Measurements from ENCODE around the gene DNM3.
A peak's percentile ranks its signal among the peaks of the same experiment; 100 is the strongest.
"Not testable (repeated sequence)": the region's sequence is repeated elsewhere in the genome, so short reads cannot be mapped to it uniquely, and the experiment has no call there.

Gene DNM3

GRCh38 chr1:172069534-172069933 is 228.2 kb downstream of the DNM3 start:
- no peak overlapping the region for H3K4me3 ChIP-seq (ENCODE audit: low read length)
- TF ChIP-seq CTCF (IDR thresholded peaks at IDR 0.05; ENCODE audit: insufficient read depth, low read depth, low read length, missing control alignments): no peak
- DNase-seq (ENCODE audit: low read depth): no peak

DNA sequence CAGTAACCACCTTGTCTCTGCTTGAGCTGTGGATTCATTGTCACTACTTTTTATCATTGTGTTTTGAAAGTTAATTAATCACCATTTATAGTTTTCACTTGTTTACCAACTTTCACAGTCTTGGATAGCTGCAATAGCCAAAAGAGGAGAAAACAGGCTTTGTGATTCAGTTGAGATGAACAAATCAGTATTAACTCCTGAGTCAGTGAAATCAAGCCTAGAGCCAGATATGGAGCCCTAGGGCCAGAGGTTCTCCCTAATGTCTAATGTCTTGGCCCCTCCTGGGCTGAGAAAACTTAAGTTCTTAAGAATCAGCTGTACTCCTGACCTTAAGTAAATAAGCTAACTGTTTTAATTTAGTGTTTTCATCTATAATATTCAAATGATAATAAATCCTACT is 228.8 kb downstream of the DNM3 start:
- peak; percentile 4 for DNase-seq (ENCODE audit: low read depth)
- no peak overlapping the region for H3K4me3 ChIP-seq (ENCODE audit: low read length)
- TF ChIP-seq CTCF (IDR thresholded peaks at IDR 0.05; ENCODE audit: insufficient read depth, low read depth, low read length, missing control alignments): no peak

DNA sequence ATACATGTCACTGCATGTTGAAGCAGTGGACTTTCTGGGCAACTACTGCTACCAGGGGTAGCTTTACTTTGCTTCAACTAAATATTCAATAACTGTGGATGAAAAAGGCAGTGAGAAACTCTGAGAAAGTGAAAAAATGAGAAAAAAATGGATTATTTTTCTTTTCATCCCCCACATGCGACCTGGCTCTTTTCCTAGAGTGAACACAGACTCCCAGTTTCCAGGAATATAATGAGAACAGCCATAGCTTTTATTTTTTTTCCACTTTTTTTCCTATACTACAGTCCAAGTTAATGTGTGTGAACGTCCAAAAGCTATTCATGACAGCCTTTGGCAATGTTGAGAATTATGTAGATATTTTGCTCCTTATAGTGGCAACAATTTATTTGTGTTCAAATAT is 230.4 kb downstream of the DNM3 start:
- H3K4me3 ChIP-seq (ENCODE audit: low read length): no peak overlapping the region
- no peak for DNase-seq (ENCODE audit: low read depth)
- no peak for TF ChIP-seq CTCF (IDR thresholded peaks at IDR 0.05; ENCODE audit: insufficient read depth, low read depth, low read length, missing control alignments)

DNA sequence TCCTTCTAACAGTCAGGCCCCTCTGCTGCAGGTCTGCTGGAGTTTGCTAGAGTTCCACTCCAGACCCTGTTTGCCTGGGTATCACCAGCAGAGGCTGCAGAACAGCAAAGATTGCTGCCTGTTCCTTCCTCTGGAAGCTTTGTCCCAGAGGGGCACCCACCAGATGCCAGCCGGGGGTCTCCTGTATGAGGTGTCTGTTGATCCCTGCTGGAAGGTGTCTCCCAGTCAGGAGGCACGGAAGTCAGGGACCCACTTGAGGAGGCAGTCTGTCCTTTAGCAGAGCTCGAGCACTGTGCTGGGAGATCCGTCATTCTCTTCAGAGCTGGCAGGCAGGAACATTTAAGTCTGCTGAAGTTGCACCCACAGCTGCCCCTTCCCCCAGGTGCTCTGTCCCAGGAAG is 238.6 kb downstream of the DNM3 start:
- DNase-seq (ENCODE audit: low read depth); H3K4me3 ChIP-seq (ENCODE audit: low read length): not testable (repeated sequence)

GRCh38 chr1:172083191-172083590 is 241.9 kb downstream of the DNM3 start:
- TF ChIP-seq CTCF (IDR thresholded peaks at IDR 0.05; ENCODE audit: insufficient read depth, low read depth, low read length, missing control alignments): no peak
- no peak for DNase-seq (ENCODE audit: low read depth)
- H3K4me3 ChIP-seq (ENCODE audit: low read length): no peak overlapping the region

GRCh38 chr1:172084876-172085275 is 243.6 kb downstream of the DNM3 start:
- no peak for TF ChIP-seq CTCF (IDR thresholded peaks at IDR 0.05; ENCODE audit: insufficient read depth, low read depth, low read length, missing control alignments)
- no peak overlapping the region for H3K4me3 ChIP-seq (ENCODE audit: low read length)
- DNase-seq (ENCODE audit: low read depth): no peak

- no peak for TF ChIP-seq CTCF (IDR thresholded peaks at IDR 0.05; ENCODE audit: insufficient read depth, low read depth, low read length, missing control alignments)
- no peak for DNase-seq (ENCODE audit: low read depth)
These were observed 244.0 kb downstream of the DNM3 start for GRCh38 chr1:172085317-172085716.

DNA sequence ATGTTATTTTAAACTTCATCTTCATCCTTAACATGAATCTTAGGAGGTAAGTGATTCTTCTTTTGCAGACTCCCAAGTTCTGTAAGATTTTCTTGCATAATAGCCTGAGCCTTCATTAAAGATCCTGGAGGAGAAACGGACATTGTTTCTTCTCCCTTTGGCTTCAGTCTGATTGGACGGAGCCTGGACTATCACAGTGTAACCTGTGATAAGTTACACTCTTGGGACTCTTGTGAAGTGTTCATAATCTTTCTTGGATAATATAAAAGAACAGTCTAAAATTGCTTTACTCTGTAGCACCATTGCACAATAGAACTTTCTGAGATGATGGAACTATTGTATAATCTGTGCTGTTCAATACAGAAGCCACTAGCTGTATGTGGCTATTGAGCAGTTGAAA is 244.8 kb downstream of the DNM3 start:
- no peak overlapping the region for H3K4me3 ChIP-seq (ENCODE audit: low read length)
- no peak for DNase-seq (ENCODE audit: low read depth)
- TF ChIP-seq CTCF (IDR thresholded peaks at IDR 0.05; ENCODE audit: insufficient read depth, low read depth, low read length, missing control alignments): no peak

More at GRCh38 chr1:172085317-172085716, 244.0 kb downstream of the DNM3 start:
- H3K4me3 ChIP-seq (ENCODE audit: low read length): no peak overlapping the region

All from epithelial cell of esophagus (primary cell).